ENCODE data around the gene OBSL1.

The OBSL1 gene

DNA sequence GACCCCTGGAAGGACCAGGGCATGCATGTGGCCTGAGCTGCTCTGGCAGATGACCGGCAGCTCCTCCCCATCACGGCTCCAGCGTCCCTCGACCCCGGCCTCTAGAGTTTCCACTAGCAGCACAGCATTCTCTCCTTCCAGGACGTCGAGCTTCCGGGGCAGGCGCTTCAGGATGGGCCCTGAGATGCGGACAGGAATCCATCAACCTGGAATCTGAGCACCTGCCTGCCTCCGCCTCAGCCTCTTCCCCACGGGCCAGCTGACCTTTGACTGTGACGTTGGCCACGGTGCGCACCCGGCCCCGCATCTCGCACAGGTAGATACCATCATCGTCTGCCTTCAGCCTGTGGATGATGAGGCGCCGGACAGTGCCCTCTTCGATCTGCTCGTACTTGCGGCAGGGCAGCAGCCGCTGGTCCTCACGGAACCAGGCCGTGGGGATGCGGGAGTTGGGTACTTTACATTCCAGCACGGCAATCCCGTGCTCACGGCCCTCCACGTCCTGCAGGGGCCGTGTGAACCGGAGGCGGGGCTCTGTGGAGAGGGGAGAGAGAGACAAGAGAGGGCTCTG, 3.5 kb downstream of the OBSL1 start:
- no peak for FAIRE-seq

DNA sequence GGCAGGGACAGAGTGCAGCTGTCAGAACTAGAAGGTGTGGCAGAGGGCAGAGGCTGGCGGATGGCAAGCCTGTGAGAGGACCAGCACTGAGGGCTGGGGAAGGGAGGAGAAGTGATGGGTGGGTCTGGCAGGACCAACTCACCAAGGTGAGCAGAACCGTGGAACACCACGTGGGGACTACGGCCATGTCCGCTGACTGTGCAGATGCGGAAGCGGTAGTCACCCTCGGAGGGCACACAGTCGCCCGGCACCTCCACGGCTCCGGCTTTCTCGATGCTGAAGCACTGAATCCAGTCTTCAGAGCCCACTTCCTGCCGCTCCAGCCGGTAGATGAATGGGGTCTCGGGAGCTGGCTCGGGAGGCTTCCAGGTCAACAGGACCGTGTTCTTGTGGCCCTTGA, 4.2 kb downstream of the OBSL1 start:
- no peak for FAIRE-seq

More for the DNA sequence above, 3.5 kb downstream of the OBSL1 start:
- DNase-seq (ENCODE audit: insufficient read length, low spot score) = no peak

DNA sequence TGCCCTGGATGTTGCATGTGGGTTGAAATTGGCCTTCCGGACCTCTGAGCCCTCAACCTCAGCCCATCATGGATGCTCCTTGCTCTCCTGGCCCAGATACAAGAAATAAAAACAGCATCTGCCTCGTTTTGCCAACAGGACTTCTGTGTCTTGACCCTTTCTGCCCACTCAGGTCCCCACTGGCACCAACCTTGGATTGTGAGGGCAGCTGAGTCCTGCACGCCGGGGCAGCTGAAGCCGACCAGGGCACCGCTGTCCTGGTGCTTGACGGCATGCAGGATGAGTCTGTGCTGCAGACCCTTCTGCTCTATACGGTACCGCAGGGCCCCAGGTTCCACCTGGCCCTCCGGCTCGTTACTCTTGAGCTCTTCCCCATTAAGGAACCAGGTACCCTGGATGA, 4.7 kb downstream of the OBSL1 start:
- no peak for FAIRE-seq
- no peak for DNase-seq (ENCODE audit: insufficient read length, low spot score)

More for the DNA sequence above, 4.2 kb downstream of the OBSL1 start:
- no peak for DNase-seq (ENCODE audit: insufficient read length, low spot score)

DNA sequence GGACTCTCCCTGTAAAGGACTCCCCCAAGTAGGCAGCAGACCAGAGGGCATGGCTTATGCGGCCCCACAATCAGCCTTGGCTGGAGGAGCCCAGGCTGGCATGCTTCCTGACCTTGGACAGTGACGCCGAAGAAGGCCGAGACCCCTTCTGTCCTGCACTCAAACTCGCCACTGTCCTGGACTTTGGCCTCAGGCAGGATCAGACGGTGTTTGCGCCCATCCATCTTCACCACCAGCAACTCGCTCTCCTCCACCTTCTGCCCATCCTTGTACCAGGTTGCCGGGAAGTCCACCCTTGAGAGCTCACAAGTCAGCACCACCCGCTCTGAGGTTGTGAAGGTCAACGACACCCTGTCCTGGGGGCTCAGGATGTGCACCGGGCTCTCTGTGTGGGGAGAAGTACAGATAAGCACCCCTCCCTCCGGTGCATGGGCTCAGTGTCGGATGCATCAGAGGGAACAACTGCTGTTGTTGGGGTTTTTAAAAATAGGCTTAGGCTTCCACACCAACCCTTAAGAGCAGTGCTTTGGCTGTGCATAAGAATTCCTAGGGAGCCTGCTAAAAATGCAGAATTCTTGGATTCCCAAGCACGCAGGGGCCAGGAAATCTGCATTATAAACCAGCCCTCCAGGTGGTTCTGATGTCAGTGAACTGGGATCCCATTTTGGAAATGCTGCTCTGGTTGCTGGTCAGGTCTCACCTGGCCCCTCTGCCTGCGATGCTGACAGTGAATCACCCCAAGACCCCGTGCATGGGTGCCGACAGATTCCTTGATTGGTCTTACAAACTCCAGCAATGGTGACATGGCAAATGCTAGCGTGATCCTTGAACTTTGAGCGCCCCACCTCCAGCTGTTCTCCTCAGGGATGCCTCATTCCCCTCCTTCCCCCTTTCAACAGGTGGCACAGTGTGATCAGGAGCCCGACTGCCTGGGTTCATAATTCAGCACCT, 5.9 kb downstream of the OBSL1 start:
- FAIRE-seq = no peak
- no peak for DNase-seq (ENCODE audit: insufficient read length, low spot score)

DNA sequence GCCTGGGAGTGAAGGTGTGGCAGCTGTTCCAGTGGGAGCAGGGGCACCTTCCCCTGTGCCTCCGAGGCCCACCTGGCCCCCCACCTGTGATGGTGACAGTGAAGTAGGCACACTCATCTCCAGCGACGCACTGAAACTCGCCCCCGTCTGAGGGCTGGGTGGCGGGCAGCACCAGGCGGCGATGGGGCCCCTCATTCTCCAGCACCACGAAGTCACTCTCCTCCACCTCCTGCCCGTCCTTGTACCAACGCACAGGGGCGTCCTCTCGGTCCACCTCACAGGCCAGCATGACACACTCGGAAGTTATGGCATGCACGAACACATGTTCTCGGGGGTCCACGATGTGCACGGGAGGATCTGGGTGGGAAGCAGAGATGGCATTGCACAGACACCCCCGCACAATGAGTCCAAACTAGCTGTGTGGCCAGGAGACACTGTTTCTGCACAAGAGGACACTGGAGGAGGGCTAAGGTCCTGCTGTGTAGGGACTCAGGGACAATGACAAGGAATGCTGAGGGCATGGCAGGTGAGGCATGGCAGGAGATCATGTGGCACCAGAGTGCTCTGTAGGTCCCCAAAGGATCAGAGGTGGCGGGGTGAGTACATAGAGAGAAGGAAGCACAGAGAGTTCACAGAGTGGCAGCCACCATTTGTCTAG, 7.9 kb downstream of the OBSL1 start:
- no peak for DNase-seq (ENCODE audit: insufficient read length, low spot score)

DNA sequence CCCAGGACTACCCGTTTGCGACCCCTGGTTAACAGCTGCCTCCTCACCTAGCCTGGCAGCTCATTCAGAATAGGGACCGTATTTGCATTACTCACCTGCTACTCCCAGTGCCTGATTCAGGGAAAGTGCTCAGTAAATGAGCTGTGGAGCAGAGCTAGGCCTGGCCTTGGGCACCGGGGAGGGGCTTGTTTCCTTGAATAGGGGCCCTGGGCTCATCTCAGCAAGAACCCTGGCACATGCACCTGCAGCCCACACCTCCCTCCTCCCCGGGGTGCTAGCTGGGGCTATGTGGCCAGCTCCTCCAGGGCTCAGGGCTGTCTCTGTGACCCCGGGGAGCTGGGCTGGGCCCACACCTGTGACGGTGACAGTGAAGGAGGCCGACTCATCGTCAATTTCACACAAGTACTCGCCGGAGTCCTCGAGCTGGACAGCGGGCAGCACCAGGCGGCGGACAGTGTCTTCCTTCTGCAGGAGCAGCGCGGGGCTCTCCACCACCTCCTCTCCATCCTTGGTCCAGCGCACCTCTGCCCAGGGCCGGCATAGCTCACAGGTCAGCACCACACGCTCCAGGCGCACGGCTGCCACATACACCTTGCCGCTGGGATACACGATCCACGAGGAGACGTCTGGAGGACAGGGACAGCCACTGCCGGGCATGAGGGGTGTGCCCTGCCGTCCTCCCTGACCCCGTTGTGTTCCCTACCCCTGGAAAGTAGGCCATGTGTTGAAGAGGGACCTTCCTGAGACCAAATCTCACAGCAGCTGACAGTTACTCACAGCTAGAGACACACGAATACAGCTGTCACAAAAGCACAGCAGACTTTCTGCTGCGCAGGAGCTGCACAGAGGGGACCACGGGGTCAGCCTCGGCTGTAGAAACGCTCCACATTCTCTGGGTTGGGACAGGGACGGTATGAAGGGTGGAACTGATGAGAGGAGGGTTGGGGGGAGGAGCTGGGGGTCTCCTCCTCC, 9.0 kb downstream of the OBSL1 start:
- DNase-seq (ENCODE audit: insufficient read length, low spot score) (no peak), FAIRE-seq (no peak)

More for the DNA sequence above, 7.9 kb downstream of the OBSL1 start:
- no peak for FAIRE-seq

DNA sequence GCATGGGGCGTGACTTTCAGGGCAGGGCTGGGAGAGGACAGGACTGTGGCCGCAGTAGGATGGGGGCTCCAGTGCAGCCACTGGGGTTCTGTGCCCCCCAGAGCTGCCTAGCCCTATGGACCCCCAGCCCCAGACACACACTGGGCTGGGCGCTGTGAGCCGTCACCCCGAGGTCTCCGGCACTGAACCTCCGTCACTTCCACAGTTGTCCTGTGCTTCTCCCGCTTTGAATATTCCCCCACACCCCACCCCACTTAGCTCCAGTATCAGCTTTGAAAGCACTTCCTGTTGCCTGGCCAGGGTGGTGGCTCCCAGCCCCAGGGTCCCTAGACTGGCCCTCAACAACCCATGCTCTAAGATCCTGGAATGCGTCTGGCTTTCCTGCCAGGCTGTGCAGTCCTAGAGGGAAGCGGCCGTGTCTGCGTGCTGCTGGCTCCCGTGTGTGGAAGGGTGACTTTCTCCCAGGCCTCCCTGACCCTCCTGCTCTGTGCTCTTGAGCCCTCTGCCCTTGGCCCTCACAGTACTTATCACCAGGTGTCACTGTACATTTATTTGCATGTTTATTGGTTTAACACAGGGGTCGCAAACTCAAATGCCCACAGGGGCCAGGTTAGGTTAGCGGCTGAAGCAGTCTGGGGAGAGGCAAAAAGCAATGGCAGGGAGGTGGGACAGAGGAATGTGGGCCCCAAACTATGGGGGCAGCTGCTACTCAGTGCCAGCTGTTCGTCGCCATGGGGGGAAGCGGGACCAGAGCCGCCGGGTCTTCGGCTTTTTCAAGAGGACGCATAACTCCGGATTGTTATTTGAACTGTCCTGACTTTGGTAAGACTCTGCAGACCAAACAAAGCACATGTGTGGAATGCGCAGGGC, 9.9 kb downstream of the OBSL1 start:
- no peak for DNase-seq (ENCODE audit: insufficient read length, low spot score)
- FAIRE-seq = no peak

DNA sequence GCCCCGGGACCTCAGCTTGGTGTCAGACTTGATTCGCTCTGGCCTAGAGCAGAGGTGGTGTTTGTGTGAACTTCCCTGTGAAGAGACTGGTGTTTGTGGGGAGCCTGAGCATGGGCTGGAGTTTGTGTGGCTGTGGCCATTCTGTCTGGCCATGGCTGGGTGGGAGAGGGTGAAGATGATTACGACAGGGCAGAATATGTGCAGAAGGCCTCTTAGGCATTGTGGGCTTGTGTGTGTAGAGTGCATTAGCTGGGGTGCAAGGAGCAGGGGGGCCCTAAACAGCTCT, 10.5 kb downstream of the OBSL1 start:
- DNase-seq (ENCODE audit: insufficient read length, low spot score) (no peak), FAIRE-seq (no peak)

DNA sequence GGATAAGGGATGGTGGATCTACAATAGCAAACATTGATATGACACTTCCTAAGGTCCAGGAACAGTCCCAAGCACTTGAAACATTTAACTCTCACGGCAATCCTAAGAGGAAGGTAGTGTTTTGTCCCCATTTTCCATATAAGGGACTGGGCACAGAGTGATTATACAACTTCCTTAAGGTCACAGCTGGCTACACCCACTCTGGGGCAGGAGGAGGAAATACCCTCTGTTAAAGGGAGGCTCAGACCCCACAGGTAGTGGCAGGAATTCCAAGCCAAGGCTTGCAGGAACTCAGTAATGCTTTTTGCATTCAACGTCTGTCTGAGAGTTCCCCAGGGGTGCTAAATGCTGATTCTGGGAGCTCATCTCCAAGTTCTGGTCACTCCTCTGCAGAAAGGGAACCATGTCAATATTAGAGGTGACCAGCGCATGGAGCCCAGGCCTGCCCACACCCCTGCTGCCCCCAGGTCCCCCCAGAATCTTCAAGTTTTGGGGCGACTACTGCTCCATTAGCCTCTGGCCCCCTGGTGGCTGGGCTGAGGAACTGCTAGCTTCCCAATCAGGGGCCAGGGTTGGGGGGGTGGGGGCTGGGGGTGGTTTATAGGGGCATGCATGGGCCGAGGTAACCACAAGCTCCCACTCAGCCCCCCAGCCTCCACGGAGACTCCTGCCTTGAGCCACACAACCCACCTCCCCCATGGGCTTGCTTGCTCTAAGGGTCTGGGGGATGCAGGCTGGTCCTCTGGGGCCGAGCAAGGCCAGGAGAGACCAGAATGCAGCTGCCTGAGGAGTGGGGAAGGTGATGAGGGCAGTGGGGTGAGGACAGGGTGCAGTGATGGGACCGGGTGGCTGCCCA, 11.1 kb downstream of the OBSL1 start:
- DNase-seq (ENCODE audit: insufficient read length, low spot score) (peak; percentile 65), FAIRE-seq (no peak)

DNA sequence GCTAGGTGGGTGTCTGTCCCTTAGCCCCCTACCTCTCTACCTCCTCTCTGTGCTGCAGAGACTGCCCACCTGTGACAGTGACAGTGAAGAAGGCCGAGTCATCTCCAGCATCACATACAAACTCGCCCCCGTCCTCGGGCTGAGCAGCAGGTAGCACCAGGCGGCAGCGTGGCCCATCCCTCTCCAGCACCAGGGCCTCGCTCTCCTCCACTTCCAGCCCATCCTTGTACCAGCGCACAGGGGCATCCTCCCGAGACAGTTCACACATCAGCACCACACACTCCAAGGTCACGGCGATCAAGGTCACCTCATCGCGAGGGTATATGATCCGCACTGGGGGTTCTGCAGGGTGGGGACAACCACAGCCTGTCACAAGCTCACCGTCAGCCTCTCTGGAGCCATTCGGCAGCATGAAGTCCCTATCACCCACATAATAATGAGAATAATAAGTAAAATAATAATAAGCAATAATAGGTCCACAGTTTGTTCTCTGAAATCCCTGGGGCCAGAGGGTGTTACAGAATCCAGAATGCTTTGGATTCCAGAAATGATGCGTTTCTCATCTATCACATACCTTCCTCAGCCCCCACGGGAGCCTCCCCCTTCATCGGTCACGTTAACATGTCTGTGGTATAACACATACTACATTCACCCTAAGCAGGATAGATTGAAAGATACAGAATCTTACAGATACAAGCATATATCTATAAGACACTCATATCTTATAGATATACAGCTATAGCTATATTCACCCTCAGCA, 12.0 kb downstream of the OBSL1 start:
- FAIRE-seq = no peak
- no peak for DNase-seq (ENCODE audit: insufficient read length, low spot score)

DNA sequence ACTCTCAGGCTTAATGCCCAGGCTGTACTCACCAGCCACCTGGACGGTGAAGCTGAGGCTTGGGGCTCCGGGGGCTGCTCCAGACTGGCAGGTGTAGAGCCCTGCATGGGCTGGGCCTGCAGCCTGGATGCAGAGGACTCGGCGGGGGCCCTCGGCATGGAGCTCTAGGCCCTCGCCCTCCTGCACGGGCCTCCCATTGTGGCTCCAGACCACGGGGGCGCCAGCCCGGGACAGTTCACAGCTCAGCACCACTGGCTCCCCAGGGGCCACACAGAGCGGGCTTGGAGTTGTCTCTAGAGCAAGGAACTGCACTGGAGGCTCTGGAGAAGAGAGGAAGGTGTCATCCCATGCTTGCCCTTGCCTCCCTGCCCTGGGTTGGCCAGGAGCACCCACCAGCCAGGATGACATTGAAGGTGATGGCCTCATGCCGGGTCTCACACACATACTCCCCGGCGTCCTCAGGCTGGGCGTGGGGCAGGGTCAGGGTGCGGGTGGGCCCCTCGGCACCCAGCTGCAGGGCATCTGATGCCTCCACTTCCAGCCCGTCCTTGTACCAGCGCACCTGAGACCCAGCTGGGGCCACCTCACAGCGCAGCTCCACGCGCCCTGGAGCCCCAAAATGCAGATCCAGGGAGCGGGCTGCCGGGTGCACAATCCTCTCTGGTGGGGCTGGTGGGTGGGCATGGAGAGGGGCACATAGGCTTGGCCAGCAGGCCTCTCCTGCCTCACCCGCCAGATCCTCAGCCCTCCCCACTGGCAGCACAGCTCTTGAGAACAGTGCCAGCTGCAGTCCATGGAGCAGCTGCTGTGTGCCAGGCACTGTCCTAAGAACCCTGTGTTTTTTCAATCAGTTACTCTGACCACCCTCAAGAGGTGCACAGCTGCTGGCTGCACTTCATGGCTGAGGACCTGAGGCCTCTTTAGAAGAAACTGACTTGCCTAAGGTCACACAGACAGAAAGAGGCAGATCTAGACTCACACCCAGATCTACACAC, 13.3 kb downstream of the OBSL1 start:
- DNase-seq (ENCODE audit: insufficient read length, low spot score) (no peak), FAIRE-seq (no peak)

DNA sequence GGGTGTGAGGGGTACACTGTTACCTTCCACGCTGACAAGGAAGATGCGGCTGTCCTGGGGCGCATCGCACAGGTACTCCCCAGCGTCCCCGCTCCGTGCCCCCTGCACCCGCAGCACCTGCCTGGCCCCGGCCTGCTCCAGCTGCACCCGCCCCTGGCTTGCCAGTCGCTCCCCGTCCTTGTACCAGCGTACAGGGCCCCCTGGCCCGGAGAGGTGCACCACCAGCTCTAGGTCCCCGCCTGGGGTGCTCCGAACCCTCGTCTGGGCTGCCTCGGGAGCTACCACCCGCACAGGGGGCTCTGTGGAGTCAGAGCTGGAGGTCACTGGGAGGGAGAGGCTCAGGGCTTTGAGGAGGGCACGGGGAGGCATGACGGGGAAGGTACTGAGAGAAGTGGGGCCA, 14.0 kb downstream of the OBSL1 start:
- FAIRE-seq (no peak), DNase-seq (ENCODE audit: insufficient read length, low spot score) (no peak)

DNA sequence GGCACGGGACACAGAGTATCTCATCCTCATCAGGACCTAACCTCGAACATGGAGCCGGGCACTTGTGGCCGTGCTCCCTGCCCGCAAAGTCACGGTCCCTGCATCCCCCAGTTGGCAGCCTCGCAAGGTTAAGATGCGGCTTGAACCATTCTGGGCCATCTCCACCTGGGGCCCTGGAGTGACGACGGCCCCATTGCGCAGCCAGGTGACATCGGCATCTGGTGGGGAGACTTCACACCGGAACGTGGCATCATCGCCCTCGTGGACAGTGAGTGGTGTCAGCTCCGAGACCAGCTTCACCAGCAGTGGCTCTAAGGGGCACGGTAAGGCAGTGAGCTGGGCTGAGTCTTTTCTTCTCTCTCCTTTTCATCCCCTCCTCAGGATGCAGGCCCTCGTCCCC, 14.9 kb downstream of the OBSL1 start:
- no peak for FAIRE-seq
- DNase-seq (ENCODE audit: insufficient read length, low spot score) = no peak

DNA sequence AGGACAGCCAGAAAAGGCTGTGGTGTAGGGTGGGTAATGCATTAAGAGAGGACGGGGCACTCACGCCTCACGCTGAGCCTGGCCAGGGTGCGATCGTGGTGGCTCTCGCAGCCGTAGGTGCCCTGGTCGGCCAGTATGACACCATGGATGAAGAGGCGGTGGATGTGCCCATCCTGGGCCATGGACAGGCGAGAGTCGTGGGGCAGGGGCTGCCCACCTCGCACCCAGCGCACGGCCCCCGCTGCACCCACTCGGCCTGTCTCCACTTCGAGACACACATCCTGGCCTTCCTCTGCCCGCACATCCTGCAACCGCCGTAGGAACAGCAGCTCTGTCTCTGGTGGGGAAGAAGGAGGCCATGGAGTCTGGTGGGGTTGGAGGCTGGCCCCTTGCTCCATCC, 15.4 kb downstream of the OBSL1 start:
- no peak for DNase-seq (ENCODE audit: insufficient read length, low spot score)
- FAIRE-seq = no peak

DNA sequence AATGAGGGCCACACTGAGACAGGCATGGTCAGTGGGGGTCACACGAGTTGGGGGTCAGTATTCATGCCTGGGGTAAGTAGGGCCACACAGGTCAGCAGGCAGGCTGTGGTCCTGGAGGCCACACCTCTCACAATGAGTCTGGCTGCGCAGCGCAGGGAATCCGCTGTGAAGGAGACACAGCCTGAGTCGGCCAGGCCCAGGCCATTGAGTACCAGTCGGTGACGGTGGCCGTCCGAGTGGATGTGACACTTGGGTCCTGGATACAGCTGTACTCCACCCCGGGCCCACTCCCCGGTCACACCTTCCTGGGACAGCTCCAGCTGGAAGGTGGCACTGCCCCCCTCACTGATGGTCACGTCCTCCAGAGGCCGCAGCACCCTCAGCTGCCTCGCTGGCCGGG, 17.0 kb downstream of the OBSL1 start:
- DNase-seq (ENCODE audit: insufficient read length, low spot score) (no peak), FAIRE-seq (no peak)

DNA sequence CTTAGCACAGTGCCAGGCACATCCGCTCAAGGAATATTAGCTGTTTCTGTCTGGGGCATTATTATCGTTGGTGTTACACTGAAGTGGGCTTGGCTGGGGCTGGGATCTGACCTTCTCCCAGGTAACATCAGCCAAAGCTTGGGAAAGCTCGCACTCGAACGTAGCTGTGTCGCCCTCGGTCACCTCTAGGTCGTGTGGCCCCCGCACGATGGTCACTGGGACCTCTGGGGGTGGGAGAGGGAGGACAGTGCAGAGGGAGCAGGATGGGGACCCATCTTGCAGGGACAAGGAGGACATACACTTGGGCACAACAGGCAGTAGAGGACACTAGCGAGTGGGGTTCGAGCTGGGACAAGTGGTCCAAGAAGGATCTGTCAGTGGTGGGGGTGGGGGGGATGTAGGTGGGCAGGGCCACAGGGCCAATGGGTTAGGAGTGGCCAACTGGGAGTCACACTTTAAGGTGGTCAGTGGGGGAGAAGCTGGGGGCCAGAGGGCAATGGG, 17.8 kb downstream of the OBSL1 start:
- no peak for FAIRE-seq

DNA sequence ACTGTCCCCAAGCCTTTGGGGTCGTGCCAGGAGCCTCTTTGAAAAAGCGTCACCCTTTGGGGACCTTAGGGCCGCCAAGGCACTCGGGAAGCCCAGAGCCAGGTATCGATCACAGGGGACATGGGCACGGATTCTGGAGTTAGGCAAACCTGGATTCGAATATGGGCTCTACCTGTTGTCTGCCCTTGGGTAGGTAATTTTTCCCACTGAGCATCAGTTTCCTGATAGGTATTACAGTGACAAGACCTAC, 18.2 kb downstream of the OBSL1 start:
- FAIRE-seq = no peak
- DNase-seq (ENCODE audit: insufficient read length, low spot score) = no peak

More for the DNA sequence above, 17.8 kb downstream of the OBSL1 start:
- DNase-seq (ENCODE audit: insufficient read length, low spot score) = no peak

Data from GM19239 (cell line).